Renal pelvis (tissue), 4 donors: ENCODE measurements around the gene MORF4L2. TPM values are rescaled to one million over a fixed set of nuclear protein-coding genes. Genes with fewer than 3 reads are reported as not detected.
A peak's percentile ranks its signal among the peaks of the same experiment; 100 is the strongest.
"Not testable (repeated sequence)": the region's sequence is repeated elsewhere in the genome, so short reads cannot be mapped to it uniquely, and the experiment has no call there.

Experiments used
- DNase-seq: peaks from one replicate; pipeline ENCODE4 v3.0.0-alpha.2; 2013
- polyA plus RNA-seq, 3 donors: library from polyadenylated mRNA; unstranded; fragments of 120-200 nt; gene quantifications; one replicate each; pipeline ENCODE4 v1.2.1, GENCODE V29; 2013; ENCODE audit not compliant: insufficient read length in 3 of 3

Gene MORF4L2
- polyA plus RNA-seq, 3 donors: 292 to 311 (median 308) TPM

DNA sequence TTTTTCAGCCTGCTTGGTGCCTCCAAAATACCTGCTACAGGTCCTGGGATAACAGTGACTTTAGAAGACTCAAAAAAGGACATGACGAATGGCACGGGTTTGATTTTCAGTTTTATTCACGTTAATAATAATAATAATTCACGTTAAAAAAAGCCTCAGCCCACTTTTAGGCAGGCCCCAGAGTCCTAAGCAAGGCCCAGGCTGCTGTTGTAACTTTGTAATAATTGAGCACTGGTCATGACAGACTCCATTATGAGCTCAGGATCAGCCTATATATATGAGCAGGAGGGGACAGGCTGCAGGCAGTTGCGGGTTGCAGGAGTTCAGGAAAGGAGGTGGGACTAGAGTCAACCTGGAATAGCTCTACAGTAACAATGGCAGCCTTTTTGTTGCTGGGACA lies 24.1 kb upstream of the MORF4L2 start, which contains the start of gene TMEM31:
Gene TMEM31 (plus strand): TSS at position 301 of the 400 bp plus-strand sequence. CDS start 1,350 bp downstream, outside the sequence.
- DNase-seq: no peak

DNA sequence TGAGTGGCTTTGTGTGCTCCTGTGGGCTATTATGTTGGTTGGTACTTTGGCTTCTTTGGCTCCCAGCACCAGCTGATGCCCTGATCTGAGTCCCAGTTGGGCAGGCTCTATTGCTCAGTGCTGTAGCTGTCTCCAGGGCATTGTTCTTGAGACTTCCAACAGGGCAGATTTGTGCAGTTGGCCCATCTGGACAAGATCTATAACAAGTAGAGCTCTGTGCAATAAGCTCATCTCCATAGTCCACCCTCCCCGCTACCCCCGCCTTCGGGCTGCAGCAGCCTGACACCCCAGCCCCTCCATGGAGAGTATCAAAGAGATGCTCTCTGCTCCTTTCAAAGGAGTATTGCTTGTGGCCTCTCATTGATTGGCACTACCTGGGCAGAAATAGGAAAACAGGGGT lies 18.4 kb upstream of the MORF4L2 start:
- no peak for DNase-seq

DNA sequence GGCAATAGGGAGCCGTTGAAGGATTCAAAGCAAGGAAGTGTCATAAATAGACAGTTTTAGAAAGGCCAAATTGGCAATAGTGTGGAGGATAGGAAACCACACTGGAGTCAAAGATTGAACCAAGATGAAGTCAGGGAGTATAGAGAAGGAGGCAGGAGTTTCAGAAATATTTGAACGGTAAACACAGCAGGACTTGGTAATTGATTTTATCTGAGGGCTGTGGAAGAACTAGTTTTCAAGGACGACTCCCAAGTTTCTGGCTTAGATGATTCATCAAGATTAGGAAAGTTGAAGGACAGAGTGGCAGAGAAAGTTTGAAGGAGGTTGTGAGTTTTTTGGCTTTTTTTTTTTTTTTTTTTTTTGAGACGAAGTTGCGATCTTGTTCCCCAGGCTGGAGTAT lies 12.7 kb upstream of the MORF4L2 start:
- no peak for DNase-seq

DNA sequence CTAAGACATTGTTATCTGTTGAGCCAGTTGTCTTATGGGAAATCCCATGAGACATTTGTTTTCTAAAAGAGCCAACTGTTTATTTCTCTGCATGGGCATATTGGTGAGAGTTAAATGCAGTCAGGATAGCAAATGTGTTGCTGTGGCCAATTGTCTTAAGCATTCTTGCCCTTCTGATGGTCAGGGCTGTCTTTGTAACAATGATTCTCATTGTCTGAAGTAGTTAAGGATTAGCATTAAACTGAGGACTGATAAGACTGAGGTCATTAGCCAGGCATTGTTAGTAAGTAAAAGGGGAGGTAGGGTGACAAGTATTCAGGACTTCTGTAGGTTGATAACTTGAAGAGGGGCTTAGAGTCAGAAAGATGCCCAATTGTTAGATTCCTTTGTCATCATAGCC lies 11.2 kb upstream of the MORF4L2 start:
- no peak for DNase-seq

DNA sequence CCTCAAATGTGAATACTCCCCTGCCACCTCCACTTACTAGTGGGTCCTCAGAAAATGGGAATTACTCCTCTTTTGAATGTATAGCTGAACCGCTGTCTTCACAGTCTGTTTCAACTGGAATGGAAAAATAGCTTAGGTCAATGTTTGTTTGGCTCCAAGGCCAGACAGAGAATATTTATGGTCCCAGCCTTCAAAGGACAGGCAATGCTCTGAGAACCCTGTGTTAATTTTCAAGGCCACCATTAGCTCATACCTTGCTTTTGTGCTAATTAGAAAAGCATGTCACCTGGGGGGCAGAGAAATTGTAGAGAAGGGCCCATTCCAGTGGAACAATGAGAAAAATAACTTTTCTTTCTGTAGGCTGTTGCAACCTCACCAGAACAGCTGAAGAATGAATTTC lies 4.6 kb upstream of the MORF4L2 start:
- no peak for DNase-seq

DNA sequence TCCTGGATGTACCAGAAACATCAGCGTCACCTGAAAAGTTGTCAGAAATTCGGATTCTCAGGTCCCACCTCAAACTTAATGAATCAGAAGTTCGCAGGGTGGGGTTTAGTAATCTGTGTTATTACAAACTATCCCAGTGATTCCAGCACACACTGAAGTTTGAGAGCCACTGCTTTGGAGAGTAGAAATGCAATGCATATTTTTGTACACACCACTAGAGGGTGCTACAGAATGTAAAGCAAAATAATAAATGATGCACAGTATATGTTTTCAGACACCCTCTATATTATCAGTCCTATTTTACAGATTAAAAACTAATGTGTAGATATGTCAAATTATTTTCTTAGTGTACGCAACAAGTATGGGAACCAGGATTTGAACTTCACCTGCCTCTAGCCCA lies 2.4 kb upstream of the MORF4L2 start:
- DNase-seq: no peak

DNA sequence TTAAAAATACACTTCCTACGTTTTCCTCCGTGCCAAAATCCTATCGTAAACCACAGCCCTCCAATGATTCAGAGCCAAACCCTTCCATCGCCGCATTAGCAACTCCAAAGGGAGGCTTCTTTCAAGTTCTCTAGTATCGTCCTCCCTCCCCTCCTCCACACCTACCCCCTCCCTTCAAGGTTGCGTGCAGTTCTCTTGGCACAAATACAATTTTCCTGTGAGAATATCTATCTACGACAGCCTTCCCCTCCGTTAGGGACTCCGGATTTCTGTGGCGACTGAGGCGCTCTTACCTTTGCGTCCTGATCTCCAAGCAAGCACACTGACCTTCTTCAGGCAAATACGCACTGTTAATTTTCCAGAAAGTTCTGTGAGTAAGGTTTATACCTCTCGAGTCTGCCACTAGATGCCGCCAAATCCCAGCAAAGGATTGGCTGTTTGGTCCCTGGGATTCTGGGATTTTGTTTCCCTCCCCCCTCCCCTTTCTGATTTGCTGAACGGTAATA lies 1.2 kb upstream of the MORF4L2 start:
- DNase-seq: peak; percentile 88

DNA sequence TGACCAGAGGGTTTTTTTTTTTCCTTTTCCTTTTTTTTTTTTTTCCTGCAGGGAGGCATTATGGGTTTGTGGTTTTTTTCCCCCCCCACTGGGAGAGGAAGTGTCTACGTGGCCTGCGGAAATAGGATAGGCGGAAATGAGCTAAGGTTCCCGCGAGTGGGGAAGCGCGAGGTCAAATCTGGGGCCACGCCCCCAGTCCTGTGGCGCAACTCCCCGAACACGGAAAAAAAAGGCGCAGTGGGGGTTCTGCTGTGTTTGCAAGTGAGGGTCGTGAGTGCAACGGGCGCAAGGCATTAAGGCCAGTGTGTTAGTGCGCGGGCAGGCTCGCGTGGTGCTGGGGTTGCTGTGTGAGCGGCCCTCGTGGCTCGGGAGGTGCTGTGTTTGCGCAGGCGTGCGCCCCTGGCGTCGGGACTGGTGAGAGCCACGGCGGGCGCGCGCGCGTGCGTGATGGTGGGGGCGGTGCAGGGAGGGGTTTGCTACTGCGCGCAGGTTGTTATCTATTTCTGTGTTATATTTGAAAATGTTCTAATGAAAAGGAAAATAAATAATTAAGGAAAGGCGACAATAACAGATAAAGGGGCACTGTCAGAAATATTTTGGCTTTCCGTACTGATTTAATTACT lies 685 bp upstream of the MORF4L2 start:
- peak; percentile 71 for DNase-seq

DNA sequence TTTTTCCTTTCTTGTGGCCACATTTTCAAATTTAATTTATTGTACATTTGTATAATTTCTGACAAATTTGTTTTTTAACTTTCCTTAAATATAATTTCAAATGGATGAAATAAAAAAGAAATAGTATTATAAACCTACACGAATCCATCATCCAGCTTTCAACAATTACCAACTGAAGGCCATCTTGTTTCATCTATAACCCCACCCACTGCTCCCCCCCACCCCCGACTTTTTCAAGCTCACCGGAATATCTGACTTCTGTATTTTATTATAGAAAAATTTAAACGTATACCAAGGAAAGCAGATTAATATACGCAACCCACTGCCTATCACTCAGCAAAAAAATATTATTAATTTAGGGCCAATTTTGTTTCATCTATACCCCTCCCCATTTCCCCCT lies 1.1 kb downstream of the MORF4L2 start:
- no peak for DNase-seq

DNA sequence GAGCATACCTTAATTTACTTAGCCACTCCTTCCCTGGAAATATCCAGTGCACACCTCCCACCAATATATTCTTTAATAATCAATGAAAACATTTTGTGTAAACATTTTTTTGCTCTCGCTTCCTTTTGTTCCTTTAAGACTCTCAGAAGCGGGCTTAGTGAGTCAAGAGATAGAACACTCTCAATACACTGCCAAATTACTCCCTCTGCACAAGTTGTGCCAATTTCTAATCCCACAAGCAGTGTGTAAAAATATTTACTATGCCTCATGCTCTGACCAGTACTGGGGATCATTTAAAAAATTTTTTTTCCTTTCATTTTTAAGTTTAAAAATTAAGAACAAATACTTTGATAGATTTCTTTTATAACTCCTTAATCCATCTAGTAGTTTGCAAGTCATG lies 5.1 kb downstream of the MORF4L2 start:
- no peak for DNase-seq

DNA sequence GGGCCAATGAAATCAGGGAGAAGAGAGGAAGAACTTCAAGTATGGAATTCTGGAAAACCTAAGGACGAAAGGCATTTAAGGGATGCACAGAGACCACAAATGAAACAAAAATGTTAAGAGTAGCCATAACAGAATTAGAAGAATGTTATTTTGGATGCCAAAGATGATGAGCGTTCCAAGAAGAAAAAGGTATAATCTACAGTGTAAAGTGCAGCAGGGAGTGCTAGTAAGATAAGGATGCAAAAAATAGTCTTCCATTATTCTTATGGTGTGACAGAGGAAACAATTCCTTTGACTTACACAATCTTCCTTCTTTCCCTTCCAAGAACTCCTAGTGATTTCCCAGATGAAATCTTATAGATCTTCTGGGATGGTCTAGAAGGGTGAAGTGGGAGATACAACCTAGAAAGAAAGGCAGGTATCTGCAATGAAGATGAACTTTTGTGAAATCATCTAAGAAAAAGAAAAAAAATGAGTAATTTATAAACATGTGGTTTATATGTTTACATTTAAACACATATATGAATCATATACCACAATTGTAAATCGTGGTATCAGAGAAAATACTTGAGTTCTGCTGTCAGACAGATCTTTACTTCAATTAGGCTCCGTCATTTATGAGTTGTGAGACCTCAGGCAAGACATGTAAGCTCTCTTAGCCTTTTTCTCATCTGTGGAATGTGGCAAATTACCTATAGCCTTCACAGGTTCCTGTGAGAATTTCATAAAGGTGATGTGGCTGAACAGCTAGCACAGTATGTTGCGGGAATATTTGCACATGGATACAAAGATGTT lies 8.1 kb downstream of the MORF4L2 start:
- no peak for DNase-seq

DNA sequence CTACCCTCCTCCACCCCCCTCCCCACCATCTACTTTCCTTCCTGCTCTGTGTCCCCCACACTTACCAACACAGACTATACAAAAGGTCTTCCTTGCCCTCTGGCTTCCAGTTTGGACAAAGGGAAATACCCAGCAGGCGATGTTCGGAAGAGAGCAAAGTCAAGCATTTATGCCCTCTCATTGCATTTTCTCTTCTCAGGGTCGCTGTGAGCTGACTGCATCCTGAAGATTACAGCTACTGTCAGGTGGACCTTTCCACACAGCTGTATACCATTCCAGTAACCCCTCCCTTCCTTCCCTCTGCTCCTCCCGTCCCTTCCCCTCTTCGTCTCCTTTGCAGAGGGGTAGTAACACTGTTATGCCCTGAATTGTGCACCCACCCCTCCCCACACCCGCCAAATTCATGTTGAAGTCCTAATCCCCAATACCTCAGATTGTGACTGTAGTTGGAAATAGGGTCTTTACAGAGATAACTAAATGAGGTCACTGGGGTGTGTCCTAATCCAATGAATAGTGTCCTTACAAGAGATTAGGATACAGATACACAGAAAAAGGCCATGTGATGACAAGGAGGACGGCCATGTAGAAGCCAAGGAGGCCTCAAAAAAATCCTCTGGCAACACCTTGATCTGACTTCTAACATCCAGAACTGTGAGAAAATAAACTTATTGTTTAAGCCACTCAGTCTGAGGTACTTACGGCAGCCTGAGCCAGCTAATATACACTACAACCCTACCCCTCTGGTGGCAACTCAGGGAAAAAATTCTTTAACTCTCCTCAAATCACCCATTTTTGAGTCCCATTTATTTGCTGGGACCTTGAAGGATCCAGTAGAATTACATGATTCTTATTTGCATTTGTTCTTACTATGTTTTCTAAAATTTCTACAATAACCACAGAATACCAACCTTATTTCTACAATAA lies 11.7 kb downstream of the MORF4L2 start:
- DNase-seq: no peak

DNA sequence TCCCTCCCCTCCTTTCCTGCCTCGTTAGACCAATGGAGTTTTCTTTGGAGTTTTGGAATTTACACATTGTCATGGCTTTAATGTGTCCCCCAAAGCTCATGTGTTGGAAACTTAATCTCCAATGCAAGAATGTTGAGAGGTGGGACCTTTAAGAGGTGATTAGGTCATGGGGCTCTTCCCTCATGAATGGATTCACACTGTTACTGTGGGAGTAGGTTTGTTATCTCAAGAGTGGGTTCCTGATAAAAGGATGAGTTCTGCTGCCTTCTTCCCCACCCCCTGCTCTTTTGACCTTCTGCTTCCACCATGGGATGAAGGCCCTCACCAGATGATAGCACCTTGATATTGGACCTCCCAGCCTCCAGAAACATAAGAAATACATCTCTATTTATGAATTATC lies 16.8 kb downstream of the MORF4L2 start:
- no peak for DNase-seq

DNA sequence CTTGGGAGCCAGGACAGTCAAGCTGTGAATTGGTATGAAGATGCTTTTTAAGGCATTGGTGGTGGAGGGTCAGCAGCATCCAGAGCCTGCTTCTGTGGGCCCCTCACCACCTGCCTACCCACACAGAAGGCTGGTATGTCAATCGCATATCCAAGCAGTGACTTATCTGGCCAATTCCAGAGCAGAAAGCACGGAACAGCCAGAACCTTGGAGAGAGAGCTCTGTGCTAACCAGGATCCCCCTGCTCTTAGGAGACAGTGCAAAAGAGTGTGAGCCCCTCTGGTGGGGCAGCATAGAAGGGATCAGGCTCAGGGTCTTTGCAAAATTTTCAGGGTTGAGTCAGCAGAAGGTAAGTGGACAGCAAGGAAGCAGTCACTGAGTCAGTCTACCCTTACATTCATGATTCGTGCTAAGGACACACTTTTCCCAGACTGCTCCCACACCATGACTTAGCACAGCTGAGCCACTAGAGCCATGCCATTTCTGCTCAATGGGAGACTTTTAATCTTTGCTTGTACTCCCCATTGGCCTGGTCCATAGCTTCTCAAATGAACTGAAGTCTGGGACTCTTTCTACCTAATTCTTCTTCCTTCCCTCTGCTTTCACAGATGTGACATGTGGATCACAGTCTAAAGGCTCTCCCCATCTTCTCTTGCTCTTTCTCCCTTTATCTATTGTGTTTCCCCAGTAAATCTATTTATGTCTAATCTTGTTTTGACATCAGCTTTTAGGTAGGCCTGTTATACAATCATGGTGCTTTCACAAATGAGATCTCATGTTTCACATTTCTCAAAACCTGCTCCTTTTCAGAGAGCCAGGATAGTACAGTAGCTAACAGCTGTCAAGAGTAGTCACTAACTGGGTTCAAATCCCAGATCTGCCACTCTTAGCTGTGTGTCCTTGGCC lies 20.0 kb downstream of the MORF4L2 start:
- no peak for DNase-seq

DNA sequence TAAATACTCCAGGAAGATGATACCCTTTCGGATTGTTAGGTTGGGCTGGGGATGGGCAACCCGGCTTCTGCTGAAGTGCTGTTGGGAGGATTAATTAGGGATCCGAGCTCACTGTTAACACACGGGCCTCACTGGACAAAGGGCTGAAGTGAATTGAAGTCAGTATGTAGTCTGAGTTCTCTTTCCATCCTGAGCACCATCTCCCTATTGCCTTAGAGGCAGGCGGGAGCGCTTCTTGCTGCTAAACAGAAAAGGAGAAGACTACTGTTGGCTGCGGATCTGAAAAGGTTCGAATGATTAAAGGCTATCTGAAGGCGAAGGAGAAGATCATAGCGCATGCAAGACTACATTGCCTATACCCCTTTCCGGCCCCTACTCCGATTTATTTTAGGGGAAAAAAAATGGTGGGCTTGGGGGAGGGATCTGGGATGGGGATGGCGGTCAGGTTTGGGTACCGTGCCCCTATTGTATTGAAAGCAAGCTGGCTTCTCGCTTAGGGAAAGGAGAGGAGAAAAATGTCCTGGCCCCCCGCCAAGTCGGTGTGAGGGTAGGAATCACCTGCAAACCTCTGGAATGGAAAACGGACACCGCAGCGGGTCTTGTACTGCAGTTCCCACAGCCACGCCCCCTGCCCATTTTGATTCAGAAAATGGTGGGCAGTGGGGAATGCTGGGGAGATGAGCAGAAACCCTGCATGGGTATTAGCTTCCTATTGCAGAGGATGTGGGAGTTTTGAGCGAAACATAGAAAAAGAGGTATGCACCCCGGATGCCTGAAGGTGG lies 22.3 kb downstream of the MORF4L2 start:
- peak; percentile 1 for DNase-seq

DNA sequence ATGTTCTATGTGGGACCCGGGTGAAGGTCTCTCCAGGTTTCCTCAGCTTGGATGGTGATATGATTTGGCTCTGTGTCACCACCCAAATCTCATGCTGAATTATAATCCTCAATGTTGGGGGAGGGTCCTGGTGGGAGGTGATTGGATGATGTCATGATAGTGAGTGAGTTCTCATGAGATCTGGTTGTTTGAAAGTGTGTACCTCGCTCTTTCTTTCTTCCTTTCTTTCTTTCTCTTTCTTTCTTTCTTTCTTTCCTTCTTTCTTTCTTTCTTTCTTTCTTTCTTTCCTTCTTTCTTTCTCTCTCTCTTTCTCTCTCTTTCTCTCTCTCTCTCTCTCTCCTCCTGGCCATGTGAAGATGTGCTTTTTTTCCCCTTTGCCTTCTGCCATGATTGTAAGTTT lies 27.0 kb downstream of the MORF4L2 start:
- not testable (repeated sequence) for DNase-seq

DNA sequence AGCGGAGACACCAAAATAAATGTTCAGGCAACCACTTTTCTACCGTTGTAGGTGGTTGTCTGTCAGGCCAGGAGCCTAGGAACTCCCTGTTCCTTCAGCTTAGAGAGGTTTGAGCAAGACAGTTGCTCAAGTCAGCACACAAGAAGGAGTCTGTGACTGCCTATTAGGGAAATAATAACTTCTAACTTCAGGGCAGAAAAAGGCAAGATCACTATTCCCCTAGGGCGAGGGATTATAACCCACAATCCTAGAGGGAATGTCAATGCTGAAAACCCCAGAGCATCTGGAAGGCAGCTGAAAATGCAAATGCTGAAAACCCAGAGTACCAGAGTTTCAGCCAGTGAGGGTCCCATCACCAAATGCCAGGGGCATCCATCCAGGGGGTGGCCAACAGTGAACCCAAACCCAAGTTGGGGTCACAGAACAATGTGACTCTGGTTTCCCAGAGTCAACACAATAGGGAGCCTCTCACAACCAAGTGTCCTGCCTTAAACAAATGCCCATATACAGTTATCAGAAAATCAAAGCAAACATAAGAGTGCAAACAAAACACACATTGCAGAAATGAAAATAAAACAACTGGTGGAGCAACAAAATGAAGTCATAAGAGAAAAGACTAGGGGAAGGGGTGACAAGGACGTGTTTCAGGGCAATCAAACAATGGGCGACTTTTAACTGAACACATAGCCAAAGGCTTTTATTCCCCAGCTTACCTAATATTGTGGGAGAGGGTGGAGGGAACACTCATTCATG lies 27.6 kb downstream of the MORF4L2 start:
- no peak for DNase-seq

DNA sequence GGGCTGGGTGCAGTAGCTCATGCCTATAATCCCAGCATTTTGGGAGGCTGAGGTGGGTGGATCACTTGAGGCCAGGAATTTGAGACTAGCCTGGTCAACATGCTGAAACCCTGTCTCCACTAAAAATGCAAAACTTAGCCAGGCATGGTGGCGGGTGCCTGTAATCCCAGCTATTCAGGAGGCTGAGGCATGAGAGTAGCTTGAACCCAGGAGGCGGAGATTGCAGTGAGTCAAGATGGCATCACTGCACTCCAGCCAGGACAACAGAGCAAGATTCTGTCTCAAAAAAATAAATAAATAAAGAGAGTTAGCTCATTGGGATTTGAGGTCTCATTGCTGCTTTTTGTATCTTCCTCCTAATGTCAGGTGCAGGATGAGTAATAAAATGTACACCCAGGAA lies 29.4 kb downstream of the MORF4L2 start:
- not testable (repeated sequence) for DNase-seq

DNA sequence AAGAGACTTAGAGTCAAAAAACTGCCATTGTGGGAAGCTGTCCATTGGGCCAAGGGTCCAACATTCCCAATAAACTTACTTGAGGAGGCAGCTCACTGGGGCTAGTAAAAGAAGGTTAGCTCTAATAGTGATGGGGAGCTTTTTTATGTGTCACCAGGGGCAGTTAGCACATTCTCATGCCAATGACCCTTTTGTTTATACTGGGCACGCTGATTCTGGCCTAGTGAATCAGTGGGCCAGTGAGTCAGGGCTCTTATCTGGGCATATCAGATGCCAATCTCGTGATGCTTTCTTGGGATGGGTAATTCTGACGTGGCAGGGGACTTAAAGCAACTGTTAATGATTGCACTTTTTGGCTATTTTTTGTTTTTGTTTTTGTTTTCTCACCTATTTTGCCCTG lies 29.9 kb downstream of the MORF4L2 start:
- no peak for DNase-seq
